ENCODE results near the gene ZNF516. TPM values are rescaled to one million over a fixed set of nuclear protein-coding genes. Genes with fewer than 3 reads are reported as not detected.

ZNF516 gene
- total and polyA plus RNA-seq, 9 donors: 13.5 to 110 (median 95.2) TPM

DNA sequence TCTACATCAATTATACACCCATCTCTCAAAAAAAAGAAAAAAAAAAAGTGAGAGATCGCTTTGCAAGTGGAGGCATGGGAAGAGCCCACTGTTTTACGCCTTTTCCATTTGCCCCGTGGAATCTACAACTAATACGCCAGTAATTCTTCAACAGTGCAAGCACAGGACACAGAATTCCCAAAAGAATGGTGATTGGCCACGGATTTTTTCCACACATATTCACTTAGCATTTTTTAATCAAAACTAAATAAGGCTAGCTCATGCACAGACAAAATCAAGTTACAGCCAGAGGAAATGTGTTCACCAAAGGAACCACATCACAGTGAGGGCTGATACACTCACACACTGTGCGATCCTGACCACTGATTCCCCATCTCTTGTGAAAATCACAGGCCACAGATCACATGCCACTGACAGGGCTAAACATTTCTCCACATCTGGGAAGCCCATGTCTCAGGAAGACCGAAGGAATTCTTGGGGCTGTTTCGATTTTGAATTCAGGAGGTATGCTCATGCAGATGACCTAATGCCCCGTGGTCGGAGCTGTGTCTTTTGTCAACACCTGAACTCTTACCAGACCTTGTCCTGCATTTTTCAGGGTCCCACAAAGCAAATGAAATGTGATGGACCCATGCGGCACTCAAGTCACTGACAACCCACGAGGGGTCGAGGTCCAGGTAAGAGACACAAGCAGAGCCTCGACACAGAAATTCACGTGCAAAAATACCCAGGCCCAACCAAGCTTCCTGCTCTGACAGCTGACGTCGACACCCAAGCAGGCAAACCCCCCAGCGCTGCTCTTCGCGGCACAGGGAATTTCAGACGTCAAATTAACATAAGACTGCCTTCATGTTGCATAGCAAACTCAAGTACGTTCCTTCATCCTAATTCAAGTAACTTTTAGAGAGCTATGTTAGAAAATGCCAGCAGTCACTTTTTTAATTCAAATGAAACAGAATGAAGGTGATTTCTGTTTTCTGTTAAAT, 69.6 kb downstream of the ZNF516 start:
- DNase-seq: no peak
- 48 to 58% (median 49%) methylated on average over 22 of the region's 22 CpGs for WGBS, 3 donors
- Histone ChIP-seq H3K9me3 (no peaks in the 10 kb centered on the region), H3K36me3 (no peaks in the 10 kb centered on the region), H3K27me3 (no peaks in the 10 kb centered on the region), H3K4me3 (no peak overlapping the region), H3K27ac (no peak overlapping the region), H3K4me1 (ENCODE audit: insufficient read depth) (peaks cover 37% of the 10 kb centered on the region)
- no peak for TF ChIP-seq POLR2A (IDR thresholded peaks at IDR 0.05)
- TF ChIP-seq, protein P1, sequence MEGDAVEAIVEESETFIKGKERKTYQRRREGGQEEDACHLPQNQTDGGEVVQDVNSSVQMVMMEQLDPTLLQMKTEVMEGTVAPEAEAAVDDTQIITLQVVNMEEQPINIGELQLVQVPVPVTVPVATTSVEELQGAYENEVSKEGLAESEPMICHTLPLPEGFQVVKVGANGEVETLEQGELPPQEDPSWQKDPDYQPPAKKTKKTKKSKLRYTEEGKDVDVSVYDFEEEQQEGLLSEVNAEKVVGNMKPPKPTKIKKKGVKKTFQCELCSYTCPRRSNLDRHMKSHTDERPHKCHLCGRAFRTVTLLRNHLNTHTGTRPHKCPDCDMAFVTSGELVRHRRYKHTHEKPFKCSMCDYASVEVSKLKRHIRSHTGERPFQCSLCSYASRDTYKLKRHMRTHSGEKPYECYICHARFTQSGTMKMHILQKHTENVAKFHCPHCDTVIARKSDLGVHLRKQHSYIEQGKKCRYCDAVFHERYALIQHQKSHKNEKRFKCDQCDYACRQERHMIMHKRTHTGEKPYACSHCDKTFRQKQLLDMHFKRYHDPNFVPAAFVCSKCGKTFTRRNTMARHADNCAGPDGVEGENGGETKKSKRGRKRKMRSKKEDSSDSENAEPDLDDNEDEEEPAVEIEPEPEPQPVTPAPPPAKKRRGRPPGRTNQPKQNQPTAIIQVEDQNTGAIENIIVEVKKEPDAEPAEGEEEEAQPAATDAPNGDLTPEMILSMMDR (IDR thresholded peaks at IDR 0.05): no peak
- TF ChIP-seq EP300 (IDR thresholded peaks at IDR 0.05): no peak
- intact Hi-C loops (cut with DNase I): no loop called here

DNA sequence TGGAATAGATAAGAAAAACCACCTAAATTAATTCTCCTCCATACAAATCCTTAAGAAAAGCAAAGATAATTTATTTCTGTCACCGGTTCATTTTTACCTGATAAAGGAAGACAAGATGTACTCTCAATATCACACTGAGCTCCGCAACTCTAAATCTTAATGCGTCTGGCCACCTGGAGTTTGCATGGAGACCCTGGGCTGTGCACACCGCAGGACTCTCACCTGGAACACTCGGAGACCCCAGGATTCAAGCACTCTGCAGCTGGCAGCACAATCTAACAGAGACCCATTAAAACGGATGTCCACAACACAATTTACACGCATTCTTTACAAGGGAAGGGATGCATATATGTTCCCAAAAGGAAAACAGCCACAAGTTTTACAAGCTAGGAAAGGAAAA, 72.2 kb downstream of the ZNF516 start:
- H3K9me3 ChIP-seq: no peaks in the 10 kb centered on the region
- 74 to 77% (median 74%) methylated on average over 7 of the region's 7 CpGs for WGBS, 3 donors
- intact Hi-C loops (cut with DNase I): no loop called here
- no peak for DNase-seq
- no peak overlapping the region for H3K27ac ChIP-seq
- no peak overlapping the region for H3K4me3 ChIP-seq
- no peak for TF ChIP-seq EP300 (IDR thresholded peaks at IDR 0.05)
- TF ChIP-seq, protein P1 (IDR thresholded peaks at IDR 0.05): no peak
- no peak for TF ChIP-seq POLR2A (IDR thresholded peaks at IDR 0.05)
- no peaks in the 10 kb centered on the region for H3K27me3 ChIP-seq
- peaks cover 20% of the 10 kb centered on the region for H3K4me1 ChIP-seq (ENCODE audit: insufficient read depth)
- H3K36me3 ChIP-seq: no peaks in the 10 kb centered on the region

DNA sequence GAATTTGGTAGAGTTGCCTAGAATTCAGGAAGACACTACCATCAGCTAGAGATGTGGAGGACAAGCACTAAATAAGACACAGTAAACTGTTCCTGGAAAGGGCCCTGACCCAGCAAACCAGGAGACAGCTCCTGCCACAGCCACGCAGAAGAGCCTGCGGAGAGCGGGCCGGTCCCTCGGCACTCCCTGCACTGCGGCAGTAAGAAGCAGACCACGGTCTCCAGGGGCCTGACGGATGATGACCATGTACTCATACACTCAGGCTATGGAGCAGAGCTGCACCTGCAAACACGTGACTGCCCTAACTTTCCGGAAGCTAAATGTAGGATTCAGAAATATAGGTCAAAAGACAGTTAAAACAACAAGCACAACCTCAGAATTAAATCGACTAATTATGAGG, 72.9 kb downstream of the ZNF516 start:
- TF ChIP-seq, protein P1 (IDR thresholded peaks at IDR 0.05): no peak
- TF ChIP-seq EP300 (IDR thresholded peaks at IDR 0.05): no peak
- no peak for TF ChIP-seq POLR2A (IDR thresholded peaks at IDR 0.05)
- intact Hi-C loops (cut with DNase I): no loop called here
- no peaks in the 10 kb centered on the region for H3K36me3 ChIP-seq

DNA sequence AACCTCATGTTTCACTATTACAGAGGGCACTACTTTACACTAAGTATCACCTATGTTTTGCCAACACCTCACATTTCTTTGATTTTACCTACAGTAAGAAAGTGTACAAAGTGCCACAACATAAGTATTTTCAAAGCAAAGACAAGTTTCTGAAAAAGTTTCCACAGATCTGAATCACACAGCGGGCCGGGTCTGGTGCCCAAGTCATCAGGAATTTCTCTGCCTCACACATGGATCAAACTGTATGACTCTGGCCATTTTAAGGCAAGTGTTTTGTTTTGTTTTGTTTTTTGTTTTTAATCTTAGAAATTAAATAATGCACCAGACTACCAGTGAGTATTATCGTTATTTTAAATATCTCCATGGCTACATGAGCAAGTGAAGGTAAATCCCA, 73.4 kb downstream of the ZNF516 start:
- 72 to 86% (median 82%) methylated on average over 3 of the region's 3 CpGs for WGBS, 3 donors
- Histone ChIP-seq H3K4me3 (no peak overlapping the region), H3K4me1 (ENCODE audit: insufficient read depth) (peaks cover 19% of the 10 kb centered on the region), H3K9me3 (no peaks in the 10 kb centered on the region), H3K36me3 (no peaks in the 10 kb centered on the region), H3K27me3 (no peaks in the 10 kb centered on the region), H3K27ac (no peak overlapping the region)
- intact Hi-C loops (cut with DNase I): no loop called here
- no peak for DNase-seq
- no peak for TF ChIP-seq EP300 (IDR thresholded peaks at IDR 0.05)
- no peak for TF ChIP-seq POLR2A (IDR thresholded peaks at IDR 0.05)
- TF ChIP-seq, protein P1 (IDR thresholded peaks at IDR 0.05): no peak

More for the DNA sequence above, 72.9 kb downstream of the ZNF516 start:
- Histone ChIP-seq H3K4me1 (ENCODE audit: insufficient read depth) (peaks cover 20% of the 10 kb centered on the region), H3K27me3 (no peaks in the 10 kb centered on the region), H3K9me3 (no peaks in the 10 kb centered on the region), H3K27ac (no peak overlapping the region), H3K4me3 (no peak overlapping the region)
- 71 to 82% (median 82%) methylated on average over 11 of the region's 11 CpGs for WGBS, 3 donors
- no peak for DNase-seq
